NCI-H460 (cell line): ENCODE measurements around the gene SAE1. TPM values are rescaled to one million over a fixed set of nuclear protein-coding genes. Genes with fewer than 3 reads are reported as not detected.
"Not testable (repeated sequence)": the region's sequence is repeated elsewhere in the genome, so short reads cannot be mapped to it uniquely, and the experiment has no call there.

Experiments used
- DNase-seq: peaks from one replicate; pipeline ENCODE4 v3.0.0-alpha.2; 2016; ENCODE audit warnings: low read depth; ENCODE audit errors: extremely low read depth
- total RNA-seq: library from RNA; depleted of rRNA; stranded (reverse); fragments of >200 nt; shearing (Covaris generic); gene quantifications from 2 replicates; pipeline ENCODE4 v1.2.3, GENCODE V29; 2014

The SAE1 gene
- total RNA-seq, 1 experiment from 2014 or later, result 66.4 TPM

DNA sequence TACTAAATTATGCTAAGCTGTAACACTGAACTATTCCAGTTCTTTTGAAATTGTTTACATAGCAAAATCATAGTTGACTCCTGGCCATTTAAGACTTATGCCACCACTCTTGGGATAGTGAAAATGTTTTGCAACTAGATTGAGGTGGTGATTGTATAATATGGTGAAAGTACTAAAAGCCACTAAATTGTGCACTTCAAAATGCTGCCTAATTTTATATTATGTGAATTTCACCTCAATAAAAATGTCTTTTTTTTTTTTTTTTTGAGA, 5.0 kb upstream of the SAE1 start:
- DNase-seq, result no peak

DNA sequence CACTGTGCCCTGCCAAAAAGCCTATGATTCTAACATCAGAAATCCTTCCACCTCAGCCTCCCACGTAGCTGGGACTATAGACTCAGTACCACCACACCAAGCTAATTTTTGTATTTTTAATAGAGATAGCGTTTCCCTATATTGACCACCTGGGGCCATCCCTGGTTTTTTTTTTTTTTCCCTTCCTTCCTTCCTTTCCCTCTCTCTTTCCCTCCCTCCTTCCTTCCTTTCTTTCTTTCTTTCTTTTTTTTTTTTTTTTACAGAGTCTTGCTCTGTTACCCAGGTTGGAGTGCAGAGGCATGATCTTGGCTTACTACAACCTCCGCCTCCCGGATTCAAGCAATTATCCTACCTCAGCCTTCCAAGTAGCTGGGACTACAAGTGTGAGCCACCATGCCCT, 1.1 kb upstream of the SAE1 start:
- no peak for DNase-seq

DNA sequence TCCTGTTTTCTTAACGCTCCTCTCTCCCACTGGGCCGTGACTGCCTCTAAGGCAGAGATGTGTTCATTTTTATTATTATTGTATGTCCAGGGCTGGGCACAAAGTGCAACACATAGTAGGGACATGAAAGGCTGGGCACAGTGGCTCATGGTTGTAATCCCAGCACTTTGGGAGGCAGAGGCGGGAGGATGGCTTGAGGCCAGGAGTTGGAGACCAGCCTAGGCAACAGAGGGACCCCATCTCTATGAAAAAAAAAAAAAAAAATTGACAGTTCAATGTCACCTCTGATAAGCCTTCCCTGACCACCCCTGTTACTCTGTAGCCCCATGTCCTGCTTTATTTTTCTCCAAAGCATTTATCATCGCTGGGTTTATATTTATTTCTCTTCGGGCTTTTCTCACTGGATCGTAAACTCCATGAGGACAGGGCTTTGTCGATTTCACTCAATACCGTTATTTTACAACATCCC, 481 bp upstream of the SAE1 start:
- no peak for DNase-seq

DNA sequence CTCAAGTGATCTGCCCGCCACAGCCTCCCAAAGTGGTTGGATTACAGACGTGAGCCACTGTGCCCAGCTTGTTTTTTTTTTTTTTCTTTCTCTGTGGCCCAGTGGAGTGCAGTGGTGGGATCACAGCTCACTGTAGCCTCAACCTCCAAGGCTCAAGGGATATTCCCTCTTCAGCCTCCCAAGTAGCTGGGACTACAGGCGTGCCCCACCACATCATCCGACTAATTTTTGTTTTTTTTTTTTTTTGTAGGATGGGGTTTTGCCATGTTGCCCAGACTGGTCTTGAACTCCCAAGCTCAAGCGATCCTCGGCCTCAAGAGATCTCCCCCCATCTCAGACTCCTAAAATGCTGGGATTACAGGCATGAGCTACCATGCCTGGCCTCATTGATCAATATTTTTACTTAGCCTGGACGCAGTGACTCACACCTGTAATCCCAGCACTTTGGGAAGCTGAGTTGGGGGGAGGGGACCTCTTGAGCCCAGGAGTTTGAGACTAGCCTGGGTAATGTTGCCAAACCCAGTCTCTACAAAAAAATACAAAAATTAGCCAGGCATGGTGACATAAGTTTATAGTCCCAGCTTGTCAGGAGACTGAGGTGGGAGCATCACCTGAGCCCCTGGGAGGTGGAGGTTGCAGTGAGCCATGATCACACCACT, 1.7 kb downstream of the SAE1 start:
- no peak for DNase-seq

DNA sequence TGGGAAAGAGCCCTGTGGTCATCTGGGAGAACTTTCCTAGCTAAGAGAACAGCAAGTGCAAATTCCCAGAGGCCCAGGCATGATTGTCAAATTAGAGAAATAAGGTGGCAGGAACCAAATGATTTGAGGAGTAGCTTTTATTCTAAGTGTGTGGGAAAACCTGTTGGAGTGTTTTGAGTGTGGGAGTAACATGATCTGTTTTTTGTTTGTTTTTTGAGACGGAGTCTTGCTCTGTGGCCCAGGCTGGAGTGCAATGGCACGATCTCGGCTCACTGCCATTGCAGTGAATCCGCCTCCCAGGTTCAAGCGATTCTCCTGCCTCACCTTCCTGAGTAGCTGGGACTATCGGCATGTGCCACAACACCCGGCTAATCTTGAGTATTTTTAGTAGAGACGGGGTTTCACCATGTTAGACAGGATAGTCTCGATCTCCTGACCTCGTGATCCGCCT, 2.4 kb downstream of the SAE1 start:
- DNase-seq, result no peak

DNA sequence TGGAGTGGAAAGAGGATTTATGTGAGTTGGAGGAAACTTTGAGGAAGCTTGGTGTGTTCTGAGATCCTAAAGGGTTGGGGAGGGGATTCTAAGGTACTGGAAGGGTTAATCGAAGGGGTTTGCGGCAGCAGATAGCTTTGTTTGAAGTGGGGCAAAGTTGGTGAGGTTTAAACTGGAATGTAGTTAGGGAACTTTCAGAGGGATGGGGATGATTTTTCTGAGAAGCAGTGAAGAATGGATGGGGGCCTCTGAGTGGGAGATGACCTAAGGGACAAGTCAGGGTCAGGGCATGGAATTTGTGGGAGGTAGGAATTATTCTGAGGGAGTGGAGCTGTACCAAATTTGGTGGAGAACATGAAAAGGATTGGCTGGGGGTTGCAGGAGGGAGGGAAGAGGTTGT, 3.9 kb downstream of the SAE1 start:
- DNase-seq, result no peak

DNA sequence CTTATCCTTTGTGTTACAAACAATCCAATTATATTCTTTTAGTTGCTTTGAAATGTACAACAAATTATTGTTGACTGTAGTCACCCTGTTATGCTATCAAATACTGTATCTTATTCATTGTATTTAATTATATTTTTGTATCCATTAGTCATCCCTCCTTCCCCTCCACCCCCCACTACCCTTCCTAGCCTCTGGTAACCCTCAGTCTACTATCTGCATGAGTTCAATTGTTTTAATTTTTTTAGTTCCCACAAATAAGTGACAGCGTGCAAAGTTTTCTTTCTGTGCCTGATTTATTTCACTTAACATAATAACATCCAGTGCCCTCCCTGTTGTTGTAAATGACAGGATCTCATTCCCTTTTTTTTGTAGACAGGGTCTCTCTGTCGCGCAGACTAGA, 4.5 kb downstream of the SAE1 start:
- DNase-seq, result no peak

DNA sequence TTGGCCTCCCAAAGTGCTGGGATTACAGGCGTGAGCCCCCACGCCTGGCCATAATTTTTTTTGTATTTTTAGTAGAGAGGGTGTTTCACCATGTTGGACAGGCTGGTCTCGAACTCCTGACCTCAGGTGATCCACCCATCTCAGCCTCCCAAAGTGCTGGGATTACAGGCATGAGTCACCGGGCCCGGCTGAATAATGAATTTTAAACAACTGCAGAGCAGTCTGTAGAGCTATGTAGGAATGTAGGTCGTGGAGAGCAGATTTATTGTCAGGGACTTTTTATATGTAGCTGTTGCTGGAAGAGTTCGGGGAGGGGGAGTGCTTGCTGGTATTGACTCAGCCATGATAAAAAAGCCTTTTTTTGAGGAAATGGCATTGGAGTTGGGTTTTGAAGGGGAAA, 10.6 kb downstream of the SAE1 start:
- not testable (repeated sequence) for DNase-seq

DNA sequence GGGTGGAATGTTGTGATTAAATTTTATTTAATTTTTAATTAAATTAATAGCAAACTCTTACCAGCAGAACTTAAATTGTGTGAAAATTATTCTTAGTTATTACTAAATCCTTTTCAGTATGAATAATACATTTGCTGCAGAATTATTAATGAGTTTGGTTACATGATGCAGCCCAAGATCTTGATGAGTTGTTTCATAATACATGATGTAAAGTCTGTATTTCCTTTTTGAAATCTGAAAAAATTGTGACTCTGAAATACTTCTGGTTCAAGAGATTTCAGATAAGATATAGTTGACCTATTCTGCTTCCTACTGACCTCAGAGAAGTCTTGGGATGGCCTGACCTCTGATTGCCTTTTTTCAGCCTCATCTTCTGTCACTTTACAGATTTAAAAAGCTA, 11.1 kb downstream of the SAE1 start:
- DNase-seq, result no peak

DNA sequence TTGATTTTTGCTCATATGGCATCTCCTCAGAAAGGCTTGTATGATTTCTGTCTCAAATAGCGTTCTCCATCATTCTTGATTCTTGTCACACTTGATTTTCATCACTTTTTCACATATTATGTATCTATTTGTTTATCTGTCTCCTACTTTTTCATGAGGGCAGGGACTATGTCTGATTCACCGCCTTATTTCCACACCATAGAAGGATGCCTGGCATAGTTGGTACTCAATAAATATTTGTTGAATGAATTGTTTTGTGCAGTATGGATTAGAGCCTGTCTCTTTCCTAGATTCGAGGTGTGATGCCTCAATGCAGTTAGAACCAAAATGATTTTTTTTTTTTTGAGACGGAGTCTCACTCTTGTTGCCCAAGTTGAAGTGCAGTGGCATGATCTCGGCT, 12.1 kb downstream of the SAE1 start:
- no peak for DNase-seq

DNA sequence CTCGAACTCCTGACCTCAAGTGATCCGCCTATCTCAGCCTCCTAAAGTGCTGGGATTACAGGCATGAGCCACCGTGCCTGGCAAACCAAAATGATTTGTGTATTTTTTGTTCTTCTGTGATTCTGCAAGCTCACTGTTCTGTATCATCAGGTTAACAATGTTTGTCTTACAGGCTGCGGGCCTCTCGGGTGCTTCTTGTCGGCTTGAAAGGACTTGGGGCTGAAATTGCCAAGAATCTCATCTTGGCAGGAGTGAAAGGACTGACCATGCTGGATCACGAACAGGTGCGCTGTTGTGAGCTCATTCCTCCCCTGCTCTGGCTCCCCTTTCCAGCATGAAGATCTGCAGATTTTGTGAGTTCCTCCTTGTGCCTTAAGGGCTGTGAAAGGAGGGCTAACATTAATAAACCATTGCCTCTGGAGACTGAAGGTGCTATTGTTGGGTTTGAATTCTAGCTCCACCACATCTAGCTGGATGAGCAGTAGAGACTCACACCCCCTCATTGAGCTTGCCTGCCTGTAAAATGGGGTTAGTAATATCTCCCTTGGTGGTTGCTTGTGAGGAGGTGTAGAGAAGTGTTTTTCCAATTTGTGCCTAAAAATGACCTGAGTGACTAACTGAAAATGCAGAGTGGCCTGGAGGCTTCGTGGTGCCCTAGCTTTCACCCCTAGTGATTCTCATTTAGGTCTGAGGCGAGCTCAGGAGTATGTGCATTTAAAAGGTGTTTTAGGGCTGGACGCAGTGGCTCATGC, 12.9 kb downstream of the SAE1 start:
- no peak for DNase-seq

DNA sequence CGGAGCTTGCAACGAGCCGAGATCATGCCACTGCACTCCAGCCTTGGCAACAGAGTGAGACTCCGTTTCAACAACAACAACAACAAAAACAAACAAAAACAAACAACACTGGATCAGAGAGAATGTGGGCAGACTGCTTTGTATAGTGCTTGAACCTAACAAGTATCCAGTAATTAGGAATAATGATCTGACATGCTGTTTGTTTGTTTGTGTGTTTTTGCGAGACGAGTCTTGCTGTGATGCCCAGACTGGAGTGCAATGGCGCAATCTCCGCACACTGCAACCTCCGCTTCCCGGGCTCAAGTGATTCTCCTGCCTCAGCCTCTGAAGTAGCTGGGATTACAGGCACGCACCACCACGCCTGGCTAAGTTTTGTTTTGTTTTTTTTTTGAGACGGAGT, 14.0 kb downstream of the SAE1 start:
- no peak for DNase-seq

DNA sequence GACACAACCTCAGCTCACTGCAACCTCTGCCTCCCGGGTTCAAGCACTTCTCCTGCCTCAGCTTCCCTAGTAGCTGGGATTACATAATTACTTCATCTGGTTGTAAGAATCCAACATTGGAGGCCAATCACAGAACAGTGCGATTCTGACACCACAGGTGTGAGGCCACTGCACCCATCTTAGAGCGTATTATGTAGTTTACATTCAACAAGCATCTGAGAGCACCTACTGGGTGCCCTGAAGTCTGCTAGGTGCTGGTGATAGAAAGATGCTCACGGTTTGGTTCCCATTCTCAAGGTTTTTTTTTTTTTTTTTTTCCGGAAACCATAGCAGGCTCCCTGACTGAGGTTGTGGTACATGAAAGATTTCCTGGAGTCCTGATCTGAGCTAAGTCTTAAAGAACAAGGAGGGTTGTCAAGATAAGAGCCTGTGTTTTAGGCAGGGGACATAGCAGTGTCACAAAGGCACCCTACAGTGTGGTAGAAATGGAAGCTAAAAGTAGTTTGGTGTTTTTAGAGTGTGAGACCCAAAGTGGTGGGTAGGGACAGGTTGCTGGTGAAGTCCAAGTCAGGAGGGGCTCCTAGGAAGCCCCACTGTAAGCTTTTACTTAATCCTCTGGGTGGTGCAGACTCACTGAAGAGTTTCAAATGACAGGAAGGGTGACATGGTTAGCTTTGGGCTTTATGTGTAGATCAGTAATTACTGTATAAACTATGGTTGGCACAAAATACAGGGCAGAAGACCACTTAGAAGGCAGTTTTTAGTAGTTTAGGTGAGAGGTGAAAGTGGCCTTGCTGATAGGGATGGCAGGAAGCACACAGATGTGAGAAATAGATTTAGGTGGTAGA, 15.2 kb downstream of the SAE1 start:
- DNase-seq, result no peak

DNA sequence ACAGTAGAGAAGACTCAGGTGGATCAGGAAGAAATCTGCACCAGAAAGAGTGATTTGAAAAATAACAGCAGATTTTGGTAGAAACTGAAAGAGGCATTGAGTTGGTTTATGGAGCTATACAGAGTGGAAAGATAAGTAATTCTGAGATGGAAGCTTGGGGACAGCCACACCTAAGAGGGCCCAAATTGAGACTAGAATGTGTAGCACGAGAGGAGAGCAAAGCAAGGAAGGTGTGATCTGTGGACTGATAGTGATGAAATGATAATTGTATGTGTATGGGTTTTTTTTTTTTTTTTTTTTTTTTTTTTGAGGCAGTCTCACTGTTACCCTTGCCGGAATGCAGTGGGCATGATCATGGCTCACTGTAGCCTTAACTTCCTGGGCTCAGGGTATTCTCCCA, 16.3 kb downstream of the SAE1 start:
- no peak for DNase-seq

DNA sequence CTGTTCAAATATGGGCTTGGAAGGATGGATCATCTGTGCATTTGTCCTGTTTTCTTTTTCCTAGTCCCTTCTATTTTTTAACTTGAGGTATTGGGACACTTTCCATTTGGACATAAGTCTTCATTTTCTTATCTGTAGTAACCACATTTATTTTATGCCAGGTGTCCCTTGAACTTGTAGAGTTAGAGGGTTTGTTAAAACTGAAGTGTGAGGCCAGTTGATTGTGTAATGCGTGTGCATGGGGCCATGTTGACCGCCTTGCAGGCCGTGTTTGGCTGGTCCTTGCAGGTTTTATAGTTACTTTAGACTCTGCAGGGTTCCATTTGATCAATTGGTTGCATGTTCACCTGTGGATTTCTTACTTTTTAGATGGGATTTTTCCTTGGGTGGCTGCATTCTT, 21.0 kb downstream of the SAE1 start:
- no peak for DNase-seq

DNA sequence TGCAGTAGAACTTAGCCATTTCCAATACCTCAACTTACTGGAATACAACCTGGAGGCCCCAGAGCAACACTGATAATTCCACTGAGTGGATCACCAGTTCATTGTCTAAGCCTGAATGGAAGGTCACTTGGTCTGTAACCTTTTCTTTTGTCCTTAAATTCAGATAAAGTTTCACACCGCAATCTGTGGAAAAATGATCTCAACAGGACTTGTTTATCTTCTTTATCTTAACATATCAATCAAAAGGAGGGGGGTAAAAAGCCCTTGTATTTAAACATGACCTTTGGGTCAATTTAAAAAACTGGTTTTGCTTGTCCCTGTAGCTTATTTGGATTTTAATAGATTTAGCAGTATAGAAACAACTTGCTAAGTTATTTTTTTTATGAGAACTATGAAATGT, 21.6 kb downstream of the SAE1 start:
- DNase-seq, result no peak

DNA sequence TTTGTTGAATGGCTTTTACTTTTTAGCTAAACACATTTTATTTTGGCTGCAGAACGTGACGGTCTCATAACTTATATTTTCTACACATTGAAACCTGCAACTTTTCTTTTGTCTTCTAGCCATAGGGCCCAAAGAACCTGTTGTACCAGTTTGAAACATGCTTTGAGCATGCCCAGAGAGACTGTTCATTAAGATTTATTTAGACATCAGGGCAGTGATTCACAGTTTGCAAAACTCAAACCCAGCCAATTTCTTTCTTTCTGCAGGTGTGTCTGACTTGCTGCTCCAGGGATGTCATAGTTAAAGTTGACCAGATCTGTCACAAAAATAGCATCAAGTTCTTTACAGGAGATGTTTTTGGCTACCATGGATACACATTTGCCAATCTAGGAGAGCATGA, 22.0 kb downstream of the SAE1 start:
- DNase-seq, result no peak

DNA sequence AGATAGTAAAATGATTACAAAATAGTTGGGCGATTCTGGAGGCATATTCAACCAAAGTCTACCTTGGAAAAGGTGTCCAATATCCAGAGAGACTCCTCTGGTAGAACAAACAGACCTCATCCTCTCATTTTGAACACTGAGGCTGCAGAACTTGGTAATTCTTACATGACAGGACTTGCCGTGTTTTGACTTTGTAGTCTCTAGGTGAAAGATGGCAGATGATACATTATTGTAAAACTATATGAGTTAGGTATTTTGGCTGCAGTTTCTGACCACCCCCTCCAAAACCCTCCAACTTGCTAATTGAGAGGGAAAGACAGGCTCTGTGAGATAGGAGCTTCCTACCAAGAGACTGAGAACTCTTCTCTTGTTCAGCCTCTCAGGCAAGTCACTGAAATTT, 22.6 kb downstream of the SAE1 start:
- DNase-seq, result no peak

DNA sequence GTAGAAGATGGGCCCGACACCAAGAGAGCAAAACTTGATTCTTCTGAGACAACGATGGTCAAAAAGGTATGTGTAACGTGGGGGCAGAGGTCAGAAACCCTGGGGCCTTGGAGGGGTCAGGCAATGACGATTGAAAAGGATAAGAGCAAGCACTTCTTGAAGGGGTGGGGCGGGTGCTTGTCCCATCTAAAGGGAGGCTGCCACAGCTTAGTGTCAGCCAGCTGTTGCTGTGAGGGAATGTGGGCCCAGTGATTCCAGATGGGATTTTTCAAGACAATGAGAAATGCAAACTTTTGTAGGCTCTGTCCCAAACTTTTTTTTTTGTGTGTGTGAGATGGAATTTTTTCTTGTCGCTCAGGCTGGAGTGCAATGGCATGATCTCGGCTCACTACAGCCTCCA, 24.5 kb downstream of the SAE1 start:
- DNase-seq, result no peak

DNA sequence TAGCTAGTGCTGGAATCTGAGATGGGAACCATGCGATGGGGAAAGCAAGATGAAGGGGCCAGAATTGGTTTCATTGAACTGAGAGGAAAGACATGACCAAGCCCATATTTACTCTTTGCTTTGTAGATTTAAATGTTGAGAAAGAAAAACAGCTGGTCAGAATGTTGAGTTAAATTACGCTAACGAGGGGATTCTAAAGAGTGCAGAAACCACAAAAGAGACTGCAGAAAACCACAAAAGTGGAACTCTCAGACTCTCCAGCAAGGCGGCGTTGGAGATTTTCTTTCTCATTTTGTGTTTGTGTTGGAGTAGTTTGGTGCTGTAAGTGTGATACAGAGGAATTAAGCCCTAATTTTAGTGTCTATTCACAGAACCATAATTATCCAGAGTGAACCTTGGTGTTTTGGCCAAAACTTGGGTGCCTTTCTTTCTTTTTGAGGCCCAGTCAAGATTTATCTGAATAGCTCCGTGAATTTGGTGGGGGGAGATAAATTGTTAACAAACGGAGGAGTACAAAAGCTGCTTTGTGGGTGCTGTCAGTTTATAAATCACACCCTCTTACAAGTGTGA, 26.3 kb downstream of the SAE1 start:
- DNase-seq, result no peak
